Stimulated activated effector memory CD8-positive, alpha-beta T cell treated with anti-CD3 and anti-CD28 coated beads, Interleukin-12 subunit alpha, Interleukin-12 subunit beta, amount 100 ng/mL, for 72 hours (primary cell): Measurements from ENCODE around the gene SPDL1.
"Not testable (repeated sequence)": the region's sequence is repeated elsewhere in the genome, so short reads cannot be mapped to it uniquely, and the experiment has no call there.

Experiments
- ATAC-seq: fragments of 150-1000 bp; cut with Tn5 transposase; 2 replicates; pipeline ENCODE4 v1.10.0; 2021
- DNase-seq, 2 donors: peaks; one replicate each; pipeline ENCODE4 v3.0.0; 2021 to 2022; ENCODE audit warnings: low spot score in 2 of 2
- H3K27ac Mint-ChIP-seq: one replicate; pipeline ENCODE4 v1.8.0; 2022; ENCODE audit warnings: mild to moderate bottlenecking, mixed read lengths
- H3K36me3 Mint-ChIP-seq: one replicate; pipeline ENCODE4 v1.8.0; 2022; ENCODE audit warnings: mild to moderate bottlenecking, mixed read lengths
- H3K4me1 Mint-ChIP-seq: one replicate; pipeline ENCODE4 v1.8.0; 2022; ENCODE audit warnings: mixed read lengths
- H3K4me3 Mint-ChIP-seq: one replicate; pipeline ENCODE4 v1.8.0; 2022; ENCODE audit warnings: mild to moderate bottlenecking, mixed read lengths
- H3K9me3 Mint-ChIP-seq: one replicate; pipeline ENCODE4 v1.8.0; 2022; ENCODE audit warnings: mixed read lengths

Gene SPDL1

GRCh38 chr5:169592937-169593650 is 9.5 kb downstream of the SPDL1 start:
- peaks cover 100% of the 10 kb centered on the region for H3K36me3 Mint-ChIP-seq
- ATAC-seq (no peak), DNase-seq (no peak)
- H3K4me1 Mint-ChIP-seq = no peaks in the 10 kb centered on the region
- H3K4me3 Mint-ChIP-seq = no peak overlapping the region
- no peaks in the 10 kb centered on the region for H3K9me3 Mint-ChIP-seq
- H3K27ac Mint-ChIP-seq = no peak overlapping the region

DNA sequence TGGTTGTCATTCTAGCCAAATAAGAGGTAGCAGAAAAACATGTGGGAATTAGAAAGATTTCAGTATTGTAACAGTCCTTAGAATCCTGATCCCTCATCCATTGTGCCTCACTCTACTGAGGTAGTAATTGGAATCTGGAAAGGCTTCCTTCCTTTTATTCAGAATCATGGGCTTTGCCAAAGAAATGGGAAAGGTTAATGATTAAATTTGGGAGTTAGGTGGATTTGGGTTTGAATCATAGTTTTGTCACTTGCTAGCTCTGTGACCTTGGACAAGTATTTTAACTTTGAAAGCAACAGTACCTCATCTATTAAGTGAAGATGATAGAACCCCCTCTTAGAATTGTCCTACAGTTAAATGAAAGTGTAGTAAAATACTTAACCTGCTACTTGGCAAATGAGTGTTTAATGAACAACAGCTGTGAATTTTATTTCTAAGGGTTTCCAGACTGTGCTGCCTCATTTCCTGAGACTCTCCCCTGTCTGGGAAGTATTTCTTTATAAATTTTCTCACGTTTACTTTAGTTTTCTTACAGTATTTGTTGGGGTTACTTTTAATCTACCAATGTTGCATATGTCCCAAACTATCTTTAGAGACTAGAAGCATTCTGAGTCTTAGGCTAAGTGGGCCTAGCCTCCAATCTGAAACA is 11.7 kb downstream of the SPDL1 start:
- Mint-ChIP-seq H3K36me3 (peaks cover 97% of the 10 kb centered on the region), H3K9me3 (no peaks in the 10 kb centered on the region), H3K27ac (no peak overlapping the region), H3K4me1 (no peaks in the 10 kb centered on the region), H3K4me3 (no peak overlapping the region)
- no peak for DNase-seq
- ATAC-seq = no peak

GRCh38 chr5:169599451-169599850 is 15.9 kb downstream of the SPDL1 start:
- DNase-seq = no peak
- H3K36me3 Mint-ChIP-seq = peaks cover 82% of the 10 kb centered on the region
- ATAC-seq = no peak
- no peaks in the 10 kb centered on the region for H3K4me1 Mint-ChIP-seq
- H3K9me3 Mint-ChIP-seq = no peaks in the 10 kb centered on the region
- H3K27ac Mint-ChIP-seq = no peak overlapping the region
- no peak overlapping the region for H3K4me3 Mint-ChIP-seq

- Mint-ChIP-seq H3K4me1 (no peaks in the 10 kb centered on the region), H3K36me3 (peaks cover 51% of the 10 kb centered on the region)
Measured at GRCh38 chr5:169602535-169602934, 19.0 kb downstream of the SPDL1 start.

GRCh38 chr5:169606279-169606678 is 22.7 kb downstream of the SPDL1 start:
- ATAC-seq (no peak), DNase-seq (no peak)
- Mint-ChIP-seq H3K4me1 (no peaks in the 10 kb centered on the region), H3K9me3 (peaks cover 5% of the 10 kb centered on the region), H3K4me3 (no peak overlapping the region), H3K36me3 (peaks cover 19% of the 10 kb centered on the region), H3K27ac (no peak overlapping the region)

More at GRCh38 chr5:169602535-169602934, 19.0 kb downstream of the SPDL1 start:
- H3K4me3 Mint-ChIP-seq = no peak overlapping the region
- no peak overlapping the region for H3K27ac Mint-ChIP-seq
- DNase-seq (no peak), ATAC-seq (no peak)
- H3K9me3 Mint-ChIP-seq = no peaks in the 10 kb centered on the region

DNA sequence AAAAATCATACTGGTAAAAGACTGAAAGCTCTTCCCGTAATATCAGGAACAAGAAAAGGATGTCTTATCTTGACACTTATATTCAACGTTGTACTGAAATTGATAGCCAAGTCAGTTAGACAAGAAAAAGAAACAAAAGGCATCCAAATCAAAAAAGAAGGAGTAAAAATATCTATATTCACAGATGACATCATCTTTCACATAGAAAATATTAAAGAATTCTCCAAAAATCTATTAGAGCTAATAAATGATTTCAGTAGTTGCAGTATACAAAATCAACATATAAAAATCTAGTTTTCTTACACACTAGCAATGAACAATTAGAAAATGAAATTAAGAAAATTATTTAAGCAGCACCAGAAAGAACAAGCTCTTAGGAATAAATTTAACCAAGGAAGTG is 24.3 kb downstream of the SPDL1 start:
- peaks cover 10% of the 10 kb centered on the region for H3K36me3 Mint-ChIP-seq
- H3K4me3 Mint-ChIP-seq = no peak overlapping the region
- no peaks in the 10 kb centered on the region for H3K4me1 Mint-ChIP-seq
- H3K9me3 Mint-ChIP-seq = peaks cover 7% of the 10 kb centered on the region
- H3K27ac Mint-ChIP-seq = no peak overlapping the region
- ATAC-seq (no peak), DNase-seq (no peak)

- Mint-ChIP-seq H3K4me1 (no peaks in the 10 kb centered on the region), H3K36me3 (no peaks in the 10 kb centered on the region), H3K27ac (no peak overlapping the region), H3K9me3 (peaks cover 9% of the 10 kb centered on the region), H3K4me3 (no peak overlapping the region)
- ATAC-seq = no peak
- DNase-seq = no peak
Measured at GRCh38 chr5:169609716-169610115, 26.1 kb downstream of the SPDL1 start.

DNA sequence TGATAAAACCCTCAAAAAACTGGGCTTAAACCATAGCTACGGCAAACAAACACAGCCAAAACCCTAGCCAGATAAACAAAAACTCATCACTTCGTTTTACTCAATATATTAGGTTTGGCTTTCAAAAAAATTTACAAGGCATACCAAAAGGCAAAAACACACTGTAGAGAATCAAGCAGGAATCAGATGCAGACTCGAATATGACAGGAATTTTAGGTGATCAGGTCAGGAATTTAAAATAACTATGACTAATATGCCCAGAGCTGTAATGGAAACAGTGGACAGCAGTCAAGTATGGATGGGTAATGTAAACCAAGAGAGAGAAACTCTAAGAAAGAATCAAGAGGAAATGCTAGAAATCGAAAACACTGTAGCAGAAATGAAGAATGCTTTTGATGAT is 27.0 kb downstream of the SPDL1 start:
- DNase-seq (no peak), ATAC-seq (no peak)
- no peak overlapping the region for H3K27ac Mint-ChIP-seq
- H3K9me3 Mint-ChIP-seq = peaks cover 9% of the 10 kb centered on the region
- H3K36me3 Mint-ChIP-seq = no peaks in the 10 kb centered on the region
- no peak overlapping the region for H3K4me3 Mint-ChIP-seq
- H3K4me1 Mint-ChIP-seq = no peaks in the 10 kb centered on the region

- Mint-ChIP-seq H3K4me1 (no peaks in the 10 kb centered on the region), H3K36me3 (no peaks in the 10 kb centered on the region), H3K9me3 (peaks cover 8% of the 10 kb centered on the region), H3K4me3 (no peak overlapping the region), H3K27ac (no peak overlapping the region)
- no peak for DNase-seq
- no peak for ATAC-seq
Measured at GRCh38 chr5:169615561-169615960, 32.0 kb downstream of the SPDL1 start.

DNA sequence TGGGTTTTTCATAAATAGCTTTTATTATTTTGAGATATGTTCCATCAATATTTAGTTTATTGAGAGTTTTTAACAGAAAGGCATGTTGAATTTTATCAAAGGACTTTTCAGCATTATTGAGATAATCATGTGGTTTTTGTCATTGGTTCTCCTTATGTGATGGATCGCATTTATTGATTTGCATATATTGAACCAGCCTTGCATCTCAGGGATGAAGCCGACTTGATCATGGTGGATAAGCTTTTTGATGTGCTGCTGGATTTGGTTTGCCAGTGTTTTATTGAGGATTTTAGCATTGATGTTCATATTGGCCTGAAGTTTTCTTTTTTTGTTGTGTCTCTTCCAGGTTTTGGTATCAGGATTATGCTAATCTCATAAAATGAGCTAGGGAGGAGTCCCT is 40.7 kb downstream of the SPDL1 start:
- not testable (repeated sequence) for DNase-seq

GRCh38 chr5:169626779-169627178 is 43.2 kb downstream of the SPDL1 start:
- ATAC-seq (no peak), DNase-seq (no peak)
- H3K9me3 Mint-ChIP-seq = no peaks in the 10 kb centered on the region
- H3K4me3 Mint-ChIP-seq = no peak overlapping the region
- H3K27ac Mint-ChIP-seq = no peak overlapping the region
- H3K36me3 Mint-ChIP-seq = no peaks in the 10 kb centered on the region
- H3K4me1 Mint-ChIP-seq = peaks cover 8% of the 10 kb centered on the region

More for the DNA sequence above, 40.7 kb downstream of the SPDL1 start:
- H3K4me1 Mint-ChIP-seq, H3K4me3 Mint-ChIP-seq, H3K36me3 Mint-ChIP-seq, ATAC-seq, H3K27ac Mint-ChIP-seq, H3K9me3 Mint-ChIP-seq: not testable (repeated sequence)

DNA sequence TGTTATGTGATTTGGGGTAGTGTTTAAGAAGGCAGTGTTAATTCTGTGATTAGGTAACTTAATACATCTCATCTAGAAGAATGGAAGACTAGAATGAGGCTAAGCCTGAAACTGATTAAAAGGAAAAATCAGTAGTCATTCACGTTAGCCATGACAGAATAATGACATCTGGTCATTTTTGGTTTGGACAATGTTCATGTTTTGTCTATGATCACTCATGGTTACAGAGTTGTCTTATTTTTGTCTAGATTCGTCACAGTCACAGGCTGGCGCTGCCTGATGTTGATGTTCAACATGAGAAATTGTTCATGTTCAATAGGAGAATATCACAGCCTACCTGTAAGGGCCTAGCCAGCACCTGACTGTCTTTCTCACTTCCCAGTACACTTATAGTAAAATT is 44.0 kb downstream of the SPDL1 start:
- no peaks in the 10 kb centered on the region for H3K9me3 Mint-ChIP-seq
- H3K27ac Mint-ChIP-seq = no peak overlapping the region
- ATAC-seq (no peak), DNase-seq (no peak)
- H3K4me1 Mint-ChIP-seq = peaks cover 8% of the 10 kb centered on the region
- H3K4me3 Mint-ChIP-seq = no peak overlapping the region
- no peaks in the 10 kb centered on the region for H3K36me3 Mint-ChIP-seq

GRCh38 chr5:169628892-169629291 is 45.3 kb downstream of the SPDL1 start:
- Mint-ChIP-seq H3K36me3 (no peaks in the 10 kb centered on the region), H3K9me3 (no peaks in the 10 kb centered on the region), H3K4me1 (peaks cover 8% of the 10 kb centered on the region), H3K4me3 (no peak overlapping the region), H3K27ac (no peak overlapping the region)
- ATAC-seq = no peak
- DNase-seq = no peak

DNA sequence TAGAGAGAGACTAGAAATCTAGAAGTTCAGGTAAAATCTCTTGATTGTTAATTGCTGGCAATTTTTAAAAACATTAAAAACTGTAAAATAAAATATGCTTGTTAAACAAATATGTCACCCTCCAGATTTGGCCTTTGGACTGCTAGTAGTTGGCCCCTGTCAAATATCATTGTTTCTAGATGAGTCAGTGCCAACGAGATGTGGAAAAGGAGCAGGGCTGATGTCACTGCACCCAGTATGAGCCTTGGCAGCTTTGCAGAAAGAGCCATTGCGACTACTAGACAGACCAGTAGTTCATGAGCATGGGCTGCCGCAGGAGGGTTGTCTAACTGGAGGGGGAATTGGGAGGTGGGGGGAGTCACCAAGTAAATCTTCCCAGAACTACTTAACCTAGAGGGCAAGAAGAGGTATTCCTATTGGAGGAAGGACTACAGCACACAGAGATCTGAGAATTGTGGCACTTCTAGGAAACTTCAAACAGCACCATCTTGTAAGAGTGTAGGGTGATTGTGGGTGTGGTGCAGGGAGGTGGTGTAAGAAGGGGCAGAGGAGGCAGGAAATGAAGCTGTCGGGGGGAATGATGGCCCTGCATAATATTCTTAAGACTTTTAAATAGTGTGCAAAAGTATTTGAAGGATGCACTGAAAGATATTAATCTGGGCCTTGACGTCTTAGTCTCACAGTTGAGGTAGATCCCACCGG is 46.4 kb downstream of the SPDL1 start:
- H3K4me3 Mint-ChIP-seq = no peak overlapping the region
- H3K27ac Mint-ChIP-seq = no peak overlapping the region
- peaks cover 8% of the 10 kb centered on the region for H3K4me1 Mint-ChIP-seq
- no peaks in the 10 kb centered on the region for H3K36me3 Mint-ChIP-seq
- ATAC-seq (peak; percentile 98), DNase-seq (no peak)
- no peaks in the 10 kb centered on the region for H3K9me3 Mint-ChIP-seq

GRCh38 chr5:169631360-169631759 is 47.8 kb downstream of the SPDL1 start:
- Mint-ChIP-seq H3K36me3 (no peaks in the 10 kb centered on the region), H3K4me1 (peaks cover 16% of the 10 kb centered on the region), H3K27ac (no peak overlapping the region), H3K4me3 (no peak overlapping the region), H3K9me3 (no peaks in the 10 kb centered on the region)
- DNase-seq (no peak), ATAC-seq (no peak)

GRCh38 chr5:169632946-169633345 is 49.4 kb downstream of the SPDL1 start:
- no peak for ATAC-seq
- Mint-ChIP-seq H3K9me3 (no peaks in the 10 kb centered on the region), H3K27ac (no peak overlapping the region), H3K4me3 (no peak overlapping the region), H3K36me3 (peaks cover 10% of the 10 kb centered on the region), H3K4me1 (peaks cover 25% of the 10 kb centered on the region)
- no peak for DNase-seq
